ENCODE data around the gene GAD1.

Gene GAD1

DNA sequence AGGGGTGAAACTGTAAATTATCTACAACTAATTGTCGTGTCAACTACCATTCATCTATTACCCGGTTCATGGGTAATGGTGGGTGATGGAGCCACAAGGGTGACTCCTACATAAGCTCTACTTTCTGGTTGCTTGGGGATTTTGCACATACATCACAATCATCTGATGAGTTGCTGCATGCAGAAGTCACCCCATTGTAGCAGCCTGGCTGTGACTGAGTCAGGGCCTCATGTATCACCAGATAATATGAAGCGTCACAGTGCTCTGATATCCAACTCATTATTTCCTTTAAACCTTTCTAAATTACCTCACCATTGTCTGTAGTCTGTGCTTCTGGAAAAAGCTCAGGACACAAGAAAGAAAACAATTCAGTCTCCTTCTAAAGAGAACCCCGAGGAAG, 79.9 kb downstream of the GAD1 start:
- DNase-seq (ENCODE audit: low read depth): no peak

DNA sequence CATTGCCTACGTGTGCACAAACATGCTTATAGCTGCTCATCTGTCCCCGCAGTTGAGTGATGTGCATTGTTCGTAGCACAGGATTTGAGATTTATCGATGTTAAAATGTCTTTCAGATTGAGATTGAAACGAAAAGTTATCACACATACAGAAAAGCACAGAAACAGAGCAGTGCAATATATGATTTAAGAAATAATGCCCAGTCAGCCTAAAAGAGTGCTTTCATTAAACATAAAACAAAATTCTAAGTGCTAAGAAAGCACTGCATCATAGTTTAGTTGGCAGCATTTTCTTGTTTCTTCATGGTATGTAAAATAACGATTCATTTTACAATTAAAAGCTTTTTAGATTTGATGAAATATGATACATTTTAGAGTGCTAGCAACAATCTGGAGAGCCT, 80.4 kb downstream of the GAD1 start:
- no peak for DNase-seq (ENCODE audit: low read depth)

DNA sequence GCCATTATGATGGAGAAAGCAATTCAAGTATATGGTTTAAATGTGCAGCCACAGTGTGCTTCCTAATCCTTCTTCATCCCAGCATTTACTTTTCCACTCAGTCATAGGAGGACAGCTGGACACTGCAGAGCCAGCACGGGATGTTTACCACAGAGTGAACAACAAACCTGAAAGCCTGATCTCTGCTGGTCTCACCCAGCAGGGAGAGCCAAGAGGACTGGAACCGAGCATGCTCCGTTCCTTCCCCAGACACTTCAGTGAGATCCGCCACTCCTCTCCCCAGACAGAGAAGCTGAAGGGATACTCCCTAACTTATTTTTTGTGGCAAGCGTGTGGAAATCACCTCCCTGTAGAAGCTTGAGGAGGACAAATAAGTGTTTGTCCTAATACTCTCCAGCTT, 89.2 kb downstream of the GAD1 start:
- no peak for DNase-seq (ENCODE audit: low read depth)
